ENCODE data around the gene ASCL3. TPM values are rescaled to one million over a fixed set of nuclear protein-coding genes. Genes with fewer than 3 reads are reported as not detected.

Gene ASCL3
- total RNA-seq, 3 donors from 2014 or later, result not detected

DNA sequence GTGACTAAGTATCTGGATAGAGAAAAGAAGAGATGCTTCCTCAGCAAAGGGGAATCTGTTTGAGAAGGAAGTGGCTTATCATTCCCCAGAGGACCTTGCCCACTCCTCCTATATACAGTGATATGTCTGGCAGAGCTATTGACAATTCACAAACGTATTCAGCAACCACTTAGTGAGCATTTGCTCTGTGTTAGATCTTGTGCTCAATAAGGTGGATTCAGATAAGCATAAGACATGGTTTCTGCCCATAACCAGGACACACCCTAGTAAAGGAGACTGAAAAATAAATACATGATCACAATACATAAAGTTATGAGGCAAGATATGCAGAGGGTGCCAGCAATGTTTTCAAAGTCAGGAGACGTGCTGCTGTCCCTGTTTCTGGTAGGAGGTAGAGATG lies 20.0 kb upstream of the ASCL3 start:
- no peak for TF ChIP-seq POLR2A (IDR thresholded peaks at IDR 0.05)
- TF ChIP-seq, protein P1, sequence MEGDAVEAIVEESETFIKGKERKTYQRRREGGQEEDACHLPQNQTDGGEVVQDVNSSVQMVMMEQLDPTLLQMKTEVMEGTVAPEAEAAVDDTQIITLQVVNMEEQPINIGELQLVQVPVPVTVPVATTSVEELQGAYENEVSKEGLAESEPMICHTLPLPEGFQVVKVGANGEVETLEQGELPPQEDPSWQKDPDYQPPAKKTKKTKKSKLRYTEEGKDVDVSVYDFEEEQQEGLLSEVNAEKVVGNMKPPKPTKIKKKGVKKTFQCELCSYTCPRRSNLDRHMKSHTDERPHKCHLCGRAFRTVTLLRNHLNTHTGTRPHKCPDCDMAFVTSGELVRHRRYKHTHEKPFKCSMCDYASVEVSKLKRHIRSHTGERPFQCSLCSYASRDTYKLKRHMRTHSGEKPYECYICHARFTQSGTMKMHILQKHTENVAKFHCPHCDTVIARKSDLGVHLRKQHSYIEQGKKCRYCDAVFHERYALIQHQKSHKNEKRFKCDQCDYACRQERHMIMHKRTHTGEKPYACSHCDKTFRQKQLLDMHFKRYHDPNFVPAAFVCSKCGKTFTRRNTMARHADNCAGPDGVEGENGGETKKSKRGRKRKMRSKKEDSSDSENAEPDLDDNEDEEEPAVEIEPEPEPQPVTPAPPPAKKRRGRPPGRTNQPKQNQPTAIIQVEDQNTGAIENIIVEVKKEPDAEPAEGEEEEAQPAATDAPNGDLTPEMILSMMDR (IDR thresholded peaks at IDR 0.05), result no peak
- no peak for TF ChIP-seq POLR2AphosphoS5 (IDR thresholded peaks at IDR 0.05)
- H3K4me1 ChIP-seq, result peaks cover 4 to 19% of the 10 kb centered on the region in 2 donors
- intact Hi-C loops (cut with DNase I; ENCODE audit: low total_unique reads), result loop anchor here (10.0 kb wide), 1 partner anchor 288 kb away; no protein-coding TSS in a partner anchor

GRCh38 chr11:8961401-8961800 lies 18.6 kb upstream of the ASCL3 start:
- DNase-seq (ENCODE audit: low spot score in 2 of 2), result no peak
- no peaks in the 10 kb centered on the region for H3K27me3 ChIP-seq
- H3K36me3 ChIP-seq, result no peaks in the 10 kb centered on the region
- TF ChIP-seq, protein P1 (IDR thresholded peaks at IDR 0.05), result no peak
- TF ChIP-seq POLR2A (IDR thresholded peaks at IDR 0.05) (no peak), POLR2AphosphoS5 (IDR thresholded peaks at IDR 0.05) (no peak)
- H3K4me1 ChIP-seq, result peaks cover 4 to 19% of the 10 kb centered on the region in 2 donors
- H3K9me3 ChIP-seq, result no peaks in the 10 kb centered on the region
- no peak overlapping the region for H3K27ac ChIP-seq
- no peak overlapping the region for H3K4me3 ChIP-seq
- intact Hi-C loops (cut with DNase I; ENCODE audit: low total_unique reads), result loop anchor here (10.0 kb wide), 1 partner anchor 287 kb away; no protein-coding TSS in a partner anchor

More for the DNA sequence above, 20.0 kb upstream of the ASCL3 start:
- no peaks in the 10 kb centered on the region for H3K9me3 ChIP-seq
- DNase-seq (ENCODE audit: low spot score in 2 of 2), result no peak
- H3K36me3 ChIP-seq, result no peaks in the 10 kb centered on the region
- peak overlapping the region in 2 of 3 donors; percentile 84 to 91 for H3K4me3 ChIP-seq
- H3K27me3 ChIP-seq, result no peaks in the 10 kb centered on the region
- peak overlapping the region; percentile 96 to 97 for H3K27ac ChIP-seq

GRCh38 chr11:8959546-8960166 lies 16.8 kb upstream of the ASCL3 start:
- peaks cover 4 to 16% of the 10 kb centered on the region in 2 donors for H3K4me1 ChIP-seq
- intact Hi-C loops (cut with DNase I; ENCODE audit: low total_unique reads), result loop anchor here (10.0 kb wide), 1 partner anchor 285 kb away; no protein-coding TSS in a partner anchor
- TF ChIP-seq, protein P1 (IDR thresholded peaks at IDR 0.05), result peak; percentile 32 to 61 (median 57)
- no peak for TF ChIP-seq POLR2A (IDR thresholded peaks at IDR 0.05)
- TF ChIP-seq POLR2AphosphoS5 (IDR thresholded peaks at IDR 0.05), result no peak
- no peaks in the 10 kb centered on the region for H3K9me3 ChIP-seq
- H3K27ac ChIP-seq, result peak overlapping the region; percentile 14 to 21
- H3K4me3 ChIP-seq, result peak overlapping the region in 1 of 3 donors; percentile 16
- DNase-seq (ENCODE audit: low spot score in 2 of 2), result no peak
- H3K27me3 ChIP-seq, result no peaks in the 10 kb centered on the region
- H3K36me3 ChIP-seq, result no peaks in the 10 kb centered on the region

GRCh38 chr11:8956860-8957259 lies 14.0 kb upstream of the ASCL3 start:
- intact Hi-C loops (cut with DNase I; ENCODE audit: low total_unique reads), result no loop called here
- Histone ChIP-seq H3K27me3 (no peaks in the 10 kb centered on the region), H3K9me3 (no peaks in the 10 kb centered on the region), H3K4me3 (no peak overlapping the region), H3K36me3 (no peaks in the 10 kb centered on the region), H3K27ac (no peak overlapping the region), H3K4me1 (peaks cover 4 to 8% of the 10 kb centered on the region in 2 donors)
- no peak for DNase-seq (ENCODE audit: low spot score in 2 of 2)
- TF ChIP-seq POLR2AphosphoS5 (IDR thresholded peaks at IDR 0.05), result no peak
- TF ChIP-seq, protein P1 (IDR thresholded peaks at IDR 0.05), result no peak
- no peak for TF ChIP-seq POLR2A (IDR thresholded peaks at IDR 0.05)

GRCh38 chr11:8948886-8949285 lies 6.1 kb upstream of the ASCL3 start:
- TF ChIP-seq, protein P1 (IDR thresholded peaks at IDR 0.05), result no peak
- TF ChIP-seq POLR2AphosphoS5 (IDR thresholded peaks at IDR 0.05) (no peak), POLR2A (IDR thresholded peaks at IDR 0.05) (no peak)
- H3K36me3 ChIP-seq, result peaks cover 7% of the 10 kb centered on the region
- H3K4me3 ChIP-seq, result no peak overlapping the region
- no peaks in the 10 kb centered on the region for H3K4me1 ChIP-seq
- intact Hi-C loops (cut with DNase I; ENCODE audit: low total_unique reads), result no loop called here
- H3K9me3 ChIP-seq, result no peaks in the 10 kb centered on the region
- H3K27me3 ChIP-seq, result no peaks in the 10 kb centered on the region
- no peak overlapping the region for H3K27ac ChIP-seq
- DNase-seq (ENCODE audit: low spot score in 2 of 2), result no peak

All from breast epithelium (tissue), 4 donors.